ENCODE results near the gene SLCO4A1. TPM values are rescaled to one million over a fixed set of nuclear protein-coding genes. Genes with fewer than 3 reads are reported as not detected.

Gene SLCO4A1
- total and polyA plus RNA-seq, 2 of the 4 experiments (the other 2 are of a cell fraction) = 0.72 to 1.1 TPM

- H2AK9ac ChIP-seq (replicated peaks; ENCODE audit: low read depth, low read length, poor library complexity) = peak overlapping the region; percentile 12
- dilution Hi-C loops (cut with HindIII; ENCODE audit: low sequenced_read_pairs, unreplicated experiment) = no loop called here
- BruUV-seq (replicated peaks) = no TSS peak
- no peaks in the 10 kb centered on the region for H3K79me1 ChIP-seq (ENCODE audit: low read depth in 1 of 2, low read length in 2 of 2)
- no CpG with 5 or more reads among the region's 6 CpGs for WGBS, 2 experiments (ENCODE audit: extremely low coverage in 2 of 2, insufficient read length in 1 of 2)
- H2BK15ac ChIP-seq (ENCODE audit: low read depth, low read length) = 0 out of 3 replicates have a peak overlapping the region, but pooled peaks have one; percentile 4
- H3K4ac ChIP-seq (ENCODE audit: low read depth, low read length) = peak overlapping the region; percentile 8; the same call in 1 of the 2 replicates
- no peak overlapping the region for H4K5ac ChIP-seq (ENCODE audit: low read depth, low read length)
- ATAC-seq (ENCODE audit: low read depth) (peak; percentile 86), DNase-seq (peak; percentile 80)
- in situ Hi-C loops (cut with MboI; ENCODE audit: low sequenced_read_pairs) = no loop called here
- H3K4me3 ChIP-seq (ENCODE audit: insufficient read depth, low read depth, low read length) = no peak overlapping the region
- ChIA-PET POLR2A (ENCODE audit: unreplicated experiment) (no interaction called here), CTCF (no interaction called here)
- H2BK20ac ChIP-seq (ENCODE audit: low read depth, low read length) = no peak overlapping the region
- peak overlapping the region; percentile 26 for H2AFZ ChIP-seq (replicated peaks; ENCODE audit: low read length, poor library complexity)
- no peak overlapping the region for H3K4me2 ChIP-seq (ENCODE audit: low read depth, low read length)
- H3K9ac ChIP-seq (ENCODE audit: low read depth, low read length) = no peak overlapping the region
- no peak overlapping the region for H3K56ac ChIP-seq (ENCODE audit: extremely low read depth, insufficient read depth, low read length)
- H2AK5ac ChIP-seq (ENCODE audit: low read depth, low read length) = peak overlapping the region; percentile 90
- H3K4me1 ChIP-seq (ENCODE audit: control insufficient read depth, insufficient read depth, low read length) = peaks cover 5% of the 10 kb centered on the region
- no peaks in the 10 kb centered on the region for H3K9me3 ChIP-seq (ENCODE audit: control insufficient read depth, insufficient read depth, low read length)
- no peaks in the 10 kb centered on the region for H3K9me1 ChIP-seq (ENCODE audit: insufficient read depth, low read length)
- TF ChIP-seq BHLHE40 (IDR thresholded peaks at IDR 0.05; ENCODE audit: low read depth, low read length) (peak; percentile 32; the same call in 1 of the 2 replicates), CEBPB (IDR thresholded peaks at IDR 0.05; ENCODE audit: low read depth, low read length) (peak; percentile 58; the same call in 1 of the 2 replicates), CTCF (conservative IDR thresholded peaks at IDR 0.05; ENCODE audit: low read depth, low read length) (no peak)
- no peaks in the 10 kb centered on the region for H3K27me3 ChIP-seq (ENCODE audit: control insufficient read depth, insufficient read depth, low read length)
- no peak overlapping the region for H3K27ac ChIP-seq (ENCODE audit: insufficient read depth, low read length)
- no peak overlapping the region for H4K91ac ChIP-seq (ENCODE audit: insufficient read depth, low read depth, low read length)
- H4K20me1 ChIP-seq (ENCODE audit: insufficient read depth, low read length) = no peaks in the 10 kb centered on the region; the same call in 1 of the 2 replicates
- H3K14ac ChIP-seq (replicated peaks; ENCODE audit: low read depth, low read length) = peak overlapping the region; percentile 14
- H2BK5ac ChIP-seq (ENCODE audit: low read depth, low read length, poor library complexity, severe bottlenecking) = peak overlapping the region; percentile 36
- no peak overlapping the region; a peak in 1 of 4 replicates for H4K8ac ChIP-seq (ENCODE audit: low read depth in 2 of 2, low read length in 2 of 2)
- intact Hi-C loops (cut with micrococcal nuclease) = no loop called here
- H3K36me3 ChIP-seq (ENCODE audit: control insufficient read depth, insufficient read depth, low read length) = no peaks in the 10 kb centered on the region
- H2BK120ac ChIP-seq (ENCODE audit: low read depth, low read length) = 0 out of 2 replicates have a peak overlapping the region, but pooled peaks have one; percentile 40
- no peak overlapping the region for H3K23ac ChIP-seq (ENCODE audit: low read depth, low read length)
- no peak overlapping the region for H3K18ac ChIP-seq (ENCODE audit: low read depth, low read length)
Measured at GRCh38 chr20:62662422-62662821, 20.1 kb downstream of the SLCO4A1 start.

Data from IMR-90 (cell line).